Measurements from ENCODE around the gene USP5.

DNA sequence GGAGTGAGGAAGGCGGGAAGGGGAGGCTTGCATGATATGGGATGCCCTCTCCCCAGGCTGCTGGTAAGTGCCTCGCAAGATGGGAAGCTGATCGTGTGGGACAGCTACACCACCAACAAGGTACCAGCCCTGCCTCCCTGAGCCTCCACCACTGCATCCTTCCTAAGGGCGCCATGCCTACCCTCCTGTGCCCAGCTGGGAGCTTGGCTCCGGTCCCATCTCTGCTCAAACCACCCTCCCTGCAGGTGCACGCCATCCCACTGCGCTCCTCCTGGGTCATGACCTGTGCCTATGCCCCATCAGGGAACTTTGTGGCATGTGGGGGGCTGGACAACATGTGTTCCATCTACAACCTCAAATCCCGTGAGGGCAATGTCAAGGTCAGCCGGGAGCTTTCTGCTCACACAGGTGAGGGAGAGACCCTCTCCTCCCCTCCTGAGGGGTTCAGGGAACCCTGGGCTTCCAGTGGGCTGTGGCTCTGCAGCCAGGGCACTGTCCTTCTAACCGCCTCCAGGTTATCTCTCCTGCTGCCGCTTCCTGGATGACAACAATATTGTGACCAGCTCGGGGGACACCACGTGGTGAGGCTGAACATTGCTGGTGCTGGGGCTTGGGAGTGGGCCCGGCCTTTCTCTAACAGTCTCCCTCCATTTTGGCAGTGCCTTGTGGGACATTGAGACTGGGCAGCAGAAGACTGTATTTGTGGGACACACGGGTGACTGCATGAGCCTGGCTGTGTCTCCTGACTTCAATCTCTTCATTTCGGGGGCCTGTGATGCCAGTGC is 8.6 kb upstream of the USP5 start:
- TF ChIP-seq CTCF (IDR thresholded peaks at IDR 0.05; ENCODE audit: poor library complexity, severe bottlenecking) (no peak), EZH2 (IDR thresholded peaks at IDR 0.05; ENCODE audit: borderline replicate concordance, insufficient read depth, low read length, poor library complexity, severe bottlenecking) (no peak), TAF1 (IDR thresholded peaks at IDR 0.05; ENCODE audit: low read depth) (no peak), POLR2AphosphoS5 (IDR thresholded peaks at IDR 0.05) (no peak), REST (IDR thresholded peaks at IDR 0.05; ENCODE audit: borderline replicate concordance) (no peak), RAD21 (conservative IDR thresholded peaks at IDR 0.05) (no peak)
